Medulla oblongata (tissue), 1 donor: ENCODE results near the gene CTBP2.

Experiments used
- DNase-seq: peaks from one replicate; pipeline ENCODE4 v3.0.0-alpha.2; 2015; ENCODE audit errors: extremely low spot score

CTBP2 gene

GRCh38 chr10:125024497-125025234 lies 135.7 kb downstream of the CTBP2 start:
- peak; percentile 35 for DNase-seq

DNA sequence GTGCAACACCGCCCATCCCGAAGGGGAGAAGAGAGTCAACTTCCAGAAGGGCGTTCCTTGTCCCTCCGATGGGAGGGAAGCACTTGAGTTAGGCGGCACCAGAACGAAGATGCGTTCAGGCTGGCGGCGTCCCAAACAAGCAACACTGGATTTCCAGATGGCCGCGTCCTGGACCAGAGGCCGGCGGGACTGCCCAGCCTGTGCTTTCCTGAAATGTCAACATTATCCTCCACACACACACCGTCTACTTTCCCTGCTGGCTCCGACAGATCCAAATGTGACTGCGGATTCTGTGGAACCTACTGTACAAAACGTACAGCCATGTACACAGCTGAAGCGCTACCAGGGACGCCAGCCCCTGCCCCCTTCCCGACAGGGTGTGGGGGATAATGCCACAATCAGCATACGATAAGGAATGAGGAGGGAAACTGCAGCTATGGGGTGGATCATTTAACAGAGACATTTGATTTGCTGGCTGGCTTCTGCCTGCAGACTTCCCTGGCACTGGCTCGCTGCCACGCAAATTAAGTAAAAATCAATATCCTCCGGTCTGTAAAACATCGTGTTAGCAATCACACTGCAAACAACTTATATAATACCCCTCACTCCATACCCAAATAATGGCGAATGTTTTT lies 136.4 kb downstream of the CTBP2 start:
- peak; percentile 48 for DNase-seq

- DNase-seq, result no peak
These were observed 137.1 kb downstream of the CTBP2 start for GRCh38 chr10:125023255-125023654.

DNA sequence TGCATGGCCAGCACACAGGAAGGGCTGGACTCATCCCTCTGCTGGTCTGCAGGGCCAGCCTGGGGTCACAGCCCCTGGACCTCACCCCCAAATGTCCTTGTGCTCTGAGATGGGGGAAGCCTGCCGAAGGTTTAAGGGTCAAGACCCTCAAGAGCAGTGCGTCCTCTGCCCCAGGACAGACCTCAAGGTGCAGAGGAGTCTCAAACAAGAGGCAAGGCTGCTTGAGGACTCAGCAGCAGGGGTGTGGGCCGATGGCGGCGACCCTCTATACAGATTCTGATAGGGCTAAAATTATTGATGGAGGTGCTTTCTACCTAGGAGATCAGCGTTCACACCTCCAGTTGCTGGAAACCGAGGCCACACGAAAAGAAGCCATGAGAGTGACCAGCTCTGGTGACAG lies 137.7 kb downstream of the CTBP2 start:
- no peak for DNase-seq

GRCh38 chr10:125021686-125022344 lies 138.5 kb downstream of the CTBP2 start:
- DNase-seq, result no peak

GRCh38 chr10:125020871-125021270 lies 139.5 kb downstream of the CTBP2 start:
- no peak for DNase-seq

- DNase-seq, result no peak
These were observed 140.0 kb downstream of the CTBP2 start for GRCh38 chr10:125020386-125020785.

DNA sequence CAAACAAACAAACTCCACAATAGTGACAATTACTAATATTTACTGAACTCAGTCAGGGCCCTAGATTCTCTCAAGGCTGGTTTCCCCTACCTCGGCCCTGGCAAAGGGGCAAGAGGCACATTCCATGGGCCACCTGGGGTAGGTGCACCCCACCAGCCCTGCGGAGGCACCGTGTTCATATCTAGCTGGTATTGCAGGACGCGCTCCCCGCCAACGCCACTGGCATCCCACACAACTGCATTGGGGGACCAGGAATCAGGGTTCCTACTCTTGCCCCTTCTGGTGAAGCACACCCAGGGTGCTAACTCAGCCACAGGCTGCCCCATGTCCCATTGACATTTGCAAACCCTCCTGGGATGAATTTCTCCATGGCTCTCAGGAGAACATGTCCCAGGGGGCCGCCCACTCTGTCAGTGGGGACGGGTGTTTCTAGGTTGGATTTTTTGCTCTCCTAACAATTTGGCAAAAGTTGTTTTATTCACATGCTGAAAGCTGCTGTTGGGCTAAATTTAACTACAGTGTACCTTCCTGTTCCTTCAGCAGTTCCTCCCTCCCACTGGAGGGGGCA lies 141.7 kb downstream of the CTBP2 start:
- no peak for DNase-seq

GRCh38 chr10:125017547-125018298 lies 142.6 kb downstream of the CTBP2 start:
- DNase-seq, result no peak

- peak; percentile 75 for DNase-seq
These were observed 143.7 kb downstream of the CTBP2 start for GRCh38 chr10:125016611-125017202.

GRCh38 chr10:125016123-125016522 lies 144.2 kb downstream of the CTBP2 start:
- DNase-seq, result peak; percentile 63

- peak; percentile 44 for DNase-seq
These were observed 144.9 kb downstream of the CTBP2 start for GRCh38 chr10:125015356-125015944.

- no peak for DNase-seq
These were observed 145.5 kb downstream of the CTBP2 start for GRCh38 chr10:125014836-125015355.

GRCh38 chr10:125014086-125014830 lies 146.1 kb downstream of the CTBP2 start:
- DNase-seq, result no peak

GRCh38 chr10:125013529-125013872 lies 146.9 kb downstream of the CTBP2 start:
- no peak for DNase-seq

GRCh38 chr10:125012851-125013528 lies 147.4 kb downstream of the CTBP2 start:
- DNase-seq, result no peak

DNA sequence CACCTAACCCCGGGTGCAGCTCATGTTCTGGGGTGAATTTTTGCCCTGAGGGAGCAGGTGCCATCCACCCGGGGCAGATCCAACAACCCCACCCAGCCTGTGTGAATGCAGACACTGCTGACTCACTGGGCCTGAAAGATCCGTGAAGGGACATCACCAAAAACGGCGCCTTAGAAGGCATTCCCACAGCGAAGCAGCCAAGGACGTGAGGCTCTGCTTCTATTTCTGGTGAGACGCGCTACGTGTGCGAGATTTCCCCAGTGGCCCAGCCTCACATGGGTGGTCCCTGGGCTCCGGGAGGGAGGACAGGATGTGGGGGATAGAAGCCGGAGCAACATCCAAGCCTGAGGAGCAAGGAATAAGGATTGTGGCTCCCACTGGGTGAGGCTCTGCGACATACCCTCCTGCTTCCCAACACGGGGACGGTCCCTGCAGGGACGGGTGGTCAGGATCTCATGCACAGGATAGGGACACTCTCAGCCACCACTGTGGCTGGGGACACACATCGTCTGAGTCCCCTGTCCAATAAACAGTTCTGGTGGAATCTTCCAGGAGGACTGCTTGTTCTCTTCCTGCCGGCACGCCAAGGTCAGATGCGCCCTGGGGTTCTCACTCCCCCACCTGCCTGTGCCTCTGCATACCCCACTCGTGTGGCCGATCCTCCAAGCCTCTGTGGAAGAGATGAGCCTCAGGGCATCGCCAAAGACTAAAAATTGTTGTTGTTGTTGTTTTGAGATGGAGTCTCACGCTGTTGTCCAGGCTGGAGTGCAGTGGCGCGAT lies 148.2 kb downstream of the CTBP2 start:
- no peak for DNase-seq

DNA sequence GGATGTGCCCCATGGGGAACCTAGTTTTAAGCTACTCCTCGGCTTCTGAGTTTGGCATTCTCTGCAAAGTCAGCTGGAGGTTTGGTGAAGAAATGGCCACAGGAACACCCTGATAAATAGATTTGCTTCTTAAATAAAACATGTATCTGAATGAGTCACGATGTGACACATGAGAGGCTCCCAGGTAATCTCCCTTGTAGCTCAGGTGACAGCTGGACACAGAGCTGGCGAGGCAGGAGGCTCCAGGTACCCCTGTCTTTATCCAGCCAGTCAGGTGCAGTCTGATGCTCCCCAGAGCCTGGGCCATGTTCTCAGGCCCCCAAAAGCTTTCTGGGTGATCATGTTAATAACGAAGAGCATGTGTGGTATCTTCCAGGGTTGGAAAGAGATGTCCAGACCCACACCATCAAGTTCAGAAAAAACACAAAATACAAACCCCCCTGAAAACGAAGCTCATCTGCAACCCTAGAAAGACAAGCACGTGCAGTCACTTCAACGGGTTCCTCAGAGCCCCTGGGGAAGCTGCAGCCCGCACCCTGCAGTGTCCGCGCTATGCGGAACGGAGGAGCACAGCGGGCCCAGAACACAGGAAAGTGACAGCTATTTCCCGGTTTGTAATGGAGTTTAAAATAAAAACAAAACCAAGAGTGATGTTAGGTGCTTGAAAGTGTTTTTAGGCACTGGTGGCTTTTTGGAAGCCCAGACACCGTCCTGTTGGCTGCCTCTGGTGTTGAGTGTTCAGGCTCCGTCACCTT lies 149.0 kb downstream of the CTBP2 start:
- no peak for DNase-seq
